Smooth muscle cell (in vitro differentiated cells): ENCODE data around the gene NPLOC4. TPM values are rescaled to one million over a fixed set of nuclear protein-coding genes. Genes with fewer than 3 reads are reported as not detected.

Experiments used
- DNase-seq: peaks from one replicate; lab custom pipeline; 2025; ENCODE audit not compliant: unreplicated experiment; lab: John Stamatoyannopoulos, UW
- H2AFZ ChIP-seq: fragments of 200-600 bp; sonication (generic); 2 replicates; pipeline ENCODE4 v1.6.0; 2016; ENCODE audit warnings: antibody characterized with exemption, low read depth, mild to moderate bottlenecking
- H3F3A ChIP-seq: fragments of 200-600 bp; sonication (generic); 2 replicates; pipeline ENCODE4 v1.6.0; 2017; ENCODE audit warnings: antibody characterized with exemption, low read depth
- H3K27ac ChIP-seq: fragments of 200-600 bp; sonication (generic); 2 replicates; pipeline ENCODE4 v1.5.1; 2016; ENCODE audit warnings: low read depth, mild to moderate bottlenecking
- H3K27me3 ChIP-seq: fragments of 200-600 bp; sonication (generic); 2 replicates; pipeline ENCODE4 v1.6.1; 2016; ENCODE audit warnings: low read depth, mild to moderate bottlenecking
- H3K36me3 ChIP-seq: fragments of 200-600 bp; sonication (generic); 2 replicates; pipeline ENCODE4 v1.5.1; 2016; ENCODE audit warnings: low read depth
- H3K4me1 ChIP-seq: fragments of 200-600 bp; sonication (generic); 2 replicates; pipeline ENCODE4 v1.5.1; 2016; ENCODE audit warnings: low read depth
- H3K4me2 ChIP-seq: fragments of 200-600 bp; sonication (generic); 2 replicates; pipeline ENCODE4 v1.6.0; 2016; ENCODE audit warnings: mild to moderate bottlenecking
- H3K4me3 ChIP-seq: fragments of 200-600 bp; sonication (generic); 2 replicates; pipeline ENCODE4 v1.5.1; 2016; ENCODE audit warnings: mild to moderate bottlenecking
- H3K79me2 ChIP-seq: fragments of 200-600 bp; sonication (generic); 2 replicates; pipeline ENCODE4 v1.6.0; 2016; ENCODE audit warnings: low read depth, mild to moderate bottlenecking
- H3K9ac ChIP-seq: fragments of 200-600 bp; sonication (generic); 2 replicates; pipeline ENCODE4 v1.6.0; 2016; ENCODE audit warnings: low read depth
- H3K9me3 ChIP-seq: fragments of 200-600 bp; sonication (generic); replicated peaks from 2 replicates; pipeline ENCODE4 v1.5.1; 2016; ENCODE audit warnings: low read depth
- H4K20me1 ChIP-seq: fragments of 200-600 bp; sonication (generic); 2 replicates; pipeline ENCODE4 v1.6.0; 2016; ENCODE audit warnings: low read depth
- whole genome bisulfite sequencing: methylation state at CpG from one replicate; pipeline ENCODE4 v1.1.7; 2016; ENCODE audit warnings: low lambda C conversion rate; 5-methylcytosine and 5-hydroxymethylcytosine counted together
- polyA plus RNA-seq: library from polyadenylated mRNA; unstranded; fragments of >200 nt; fragmentation: Nextera tagmentation; extraction: Ambion mirVana; gene quantifications from 2 replicates; pipeline ENCODE4 v1.2.1, GENCODE V29; 2016
- total RNA-seq: library from RNA; depleted of rRNA; stranded (reverse); fragments of >200 nt; gene quantifications from 2 replicates; pipeline ENCODE4 v1.2.3, GENCODE V29; 2014
- TF ChIP-seq, protein P1 (sequence below): fragments of 200-600 bp; sonication (generic); IDR thresholded peaks from 2 replicates; pipeline ENCODE4 v1.5.1; 2017; ENCODE audit warnings: borderline replicate concordance, mild to moderate bottlenecking, antibody characterized with exemption; ENCODE audit not compliant: insufficient read depth, poor library complexity, severe bottlenecking

The NPLOC4 gene
- total and polyA plus RNA-seq, 2 experiments from 2014 or later = 58.1 to 60.9 TPM

DNA sequence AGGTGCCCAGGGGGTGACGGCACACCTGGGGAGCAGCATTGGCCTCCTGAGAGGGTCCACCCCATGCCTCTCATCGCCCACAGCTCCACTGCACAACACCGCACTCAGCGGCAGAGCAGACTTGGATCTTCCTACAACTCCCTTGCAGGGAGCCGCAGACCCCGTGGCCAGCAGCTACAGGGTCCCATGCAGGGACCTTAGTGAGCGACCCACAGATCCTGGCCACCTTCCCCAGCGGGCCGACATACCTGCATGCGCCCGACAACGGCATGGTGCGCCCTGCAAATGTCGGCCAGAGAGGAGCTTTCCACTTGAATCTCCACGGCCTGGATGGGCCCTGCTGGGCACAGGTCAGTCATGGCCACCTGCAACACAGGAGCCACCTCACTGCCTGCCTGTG, 93.2 kb downstream of the NPLOC4 start:
- no peak overlapping the region for H3K4me3 ChIP-seq
- H2AFZ ChIP-seq = no peak overlapping the region
- DNase-seq = no peak
- H3K27ac ChIP-seq = no peak overlapping the region
- no peaks in the 10 kb centered on the region for H3F3A ChIP-seq
- no peak overlapping the region for H3K9ac ChIP-seq
- TF ChIP-seq, protein P1, sequence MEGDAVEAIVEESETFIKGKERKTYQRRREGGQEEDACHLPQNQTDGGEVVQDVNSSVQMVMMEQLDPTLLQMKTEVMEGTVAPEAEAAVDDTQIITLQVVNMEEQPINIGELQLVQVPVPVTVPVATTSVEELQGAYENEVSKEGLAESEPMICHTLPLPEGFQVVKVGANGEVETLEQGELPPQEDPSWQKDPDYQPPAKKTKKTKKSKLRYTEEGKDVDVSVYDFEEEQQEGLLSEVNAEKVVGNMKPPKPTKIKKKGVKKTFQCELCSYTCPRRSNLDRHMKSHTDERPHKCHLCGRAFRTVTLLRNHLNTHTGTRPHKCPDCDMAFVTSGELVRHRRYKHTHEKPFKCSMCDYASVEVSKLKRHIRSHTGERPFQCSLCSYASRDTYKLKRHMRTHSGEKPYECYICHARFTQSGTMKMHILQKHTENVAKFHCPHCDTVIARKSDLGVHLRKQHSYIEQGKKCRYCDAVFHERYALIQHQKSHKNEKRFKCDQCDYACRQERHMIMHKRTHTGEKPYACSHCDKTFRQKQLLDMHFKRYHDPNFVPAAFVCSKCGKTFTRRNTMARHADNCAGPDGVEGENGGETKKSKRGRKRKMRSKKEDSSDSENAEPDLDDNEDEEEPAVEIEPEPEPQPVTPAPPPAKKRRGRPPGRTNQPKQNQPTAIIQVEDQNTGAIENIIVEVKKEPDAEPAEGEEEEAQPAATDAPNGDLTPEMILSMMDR = no peak
- H3K4me2 ChIP-seq = no peak overlapping the region
- no peaks in the 10 kb centered on the region for H3K79me2 ChIP-seq
- WGBS = 98% methylated on average over 15 of the region's 15 CpGs
- no peaks in the 10 kb centered on the region for H3K36me3 ChIP-seq
- no peaks in the 10 kb centered on the region for H3K4me1 ChIP-seq
- H3K27me3 ChIP-seq = no peaks in the 10 kb centered on the region
- H3K9me3 ChIP-seq = no peaks in the 10 kb centered on the region
- peaks cover 1% of the 10 kb centered on the region for H4K20me1 ChIP-seq

- Histone ChIP-seq H3K4me1 (no peaks in the 10 kb centered on the region), H3K4me2 (no peak overlapping the region), H3K27me3 (no peaks in the 10 kb centered on the region), H3K4me3 (no peak overlapping the region), H3K9ac (no peak overlapping the region), H3K79me2 (no peaks in the 10 kb centered on the region), H3K27ac (no peak overlapping the region), H3K36me3 (no peaks in the 10 kb centered on the region), H2AFZ (no peak overlapping the region), H3K9me3 (no peaks in the 10 kb centered on the region), H3F3A (no peaks in the 10 kb centered on the region), H4K20me1 (peaks cover 6% of the 10 kb centered on the region)
- no peak for DNase-seq
- WGBS = 97% methylated on average over 14 of the region's 14 CpGs
- TF ChIP-seq, protein P1 = no peak
Observed at GRCh38 chr17:81543339-81543675, 93.6 kb downstream of the NPLOC4 start.

DNA sequence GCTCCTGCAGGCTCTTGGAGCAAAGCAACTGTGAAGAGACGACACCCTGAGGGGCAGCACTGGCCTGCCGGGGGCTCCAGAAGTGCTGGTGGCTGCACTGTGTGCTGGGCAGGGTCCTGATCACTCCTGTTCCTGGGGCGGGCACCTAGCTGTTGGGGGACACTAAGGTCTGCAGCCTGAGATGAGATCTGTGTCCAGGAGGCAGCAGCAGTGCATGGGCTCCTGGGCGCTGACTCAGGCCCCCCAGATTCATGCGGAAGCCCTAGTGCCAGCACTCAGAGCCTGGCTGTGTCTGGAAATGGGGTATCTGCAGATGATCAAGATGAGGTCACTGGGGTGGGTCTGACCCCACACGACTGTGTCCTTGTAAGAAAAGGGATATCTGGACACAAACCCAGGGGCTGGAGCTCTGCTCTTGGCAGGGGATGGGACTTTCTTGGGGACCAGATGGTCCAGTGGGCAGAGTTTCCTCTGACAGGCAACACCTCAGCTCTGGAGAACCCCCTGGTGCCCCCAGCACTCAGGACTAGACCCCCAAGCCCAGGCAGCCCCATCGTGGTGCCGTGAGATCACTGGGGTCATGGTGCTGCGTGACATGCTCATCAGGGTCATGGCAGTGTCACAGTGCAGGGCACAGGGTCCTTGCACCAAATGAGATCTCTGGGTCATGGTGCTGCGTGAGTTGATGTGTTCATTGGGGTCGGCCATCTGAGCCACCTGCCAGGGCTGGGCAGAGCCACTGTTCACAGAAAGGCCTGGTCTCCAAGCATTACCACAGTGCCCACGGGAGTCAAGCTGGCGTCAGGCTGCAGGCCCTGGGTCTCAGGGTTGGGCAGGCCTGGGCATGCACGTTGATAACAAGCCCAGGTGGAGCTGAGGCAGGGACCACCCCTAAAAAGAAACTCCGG, 94.2 kb downstream of the NPLOC4 start:
- no peaks in the 10 kb centered on the region for H3K79me2 ChIP-seq
- H3K4me3 ChIP-seq = no peak overlapping the region
- H3K27ac ChIP-seq = no peak overlapping the region
- H3K27me3 ChIP-seq = no peaks in the 10 kb centered on the region
- TF ChIP-seq, protein P1 = no peak
- no peaks in the 10 kb centered on the region for H3K9me3 ChIP-seq
- 93% methylated on average over 15 of the region's 15 CpGs for WGBS
- H3F3A ChIP-seq = no peaks in the 10 kb centered on the region
- H3K4me1 ChIP-seq = peaks cover under 1% of the 10 kb centered on the region
- H4K20me1 ChIP-seq = peaks cover 10% of the 10 kb centered on the region
- no peak overlapping the region for H2AFZ ChIP-seq
- DNase-seq = no peak
- H3K9ac ChIP-seq = no peak overlapping the region
- H3K36me3 ChIP-seq = no peaks in the 10 kb centered on the region
- no peak overlapping the region for H3K4me2 ChIP-seq

DNA sequence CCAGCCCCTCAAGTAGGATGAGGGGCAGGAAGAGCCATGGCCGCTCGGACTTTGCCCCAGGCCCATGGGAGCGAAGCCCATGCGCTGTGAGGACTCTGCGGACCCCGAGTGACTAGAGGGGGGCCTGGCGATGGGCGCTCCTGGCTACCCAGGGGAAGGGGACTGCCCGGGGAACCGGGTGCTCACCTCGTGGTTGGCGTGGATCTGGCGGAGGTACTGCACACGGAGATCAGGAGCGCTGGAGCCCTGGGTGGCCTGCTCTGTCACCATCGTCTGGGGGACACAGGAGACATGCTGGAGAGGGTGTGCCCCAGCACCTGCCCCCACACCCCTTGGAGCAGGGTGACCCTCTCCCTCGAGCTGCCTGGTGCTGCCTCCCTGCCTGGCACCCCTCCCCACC, 95.8 kb downstream of the NPLOC4 start:
- H3K4me3 ChIP-seq = no peak overlapping the region
- H3K27me3 ChIP-seq = peaks cover 6% of the 10 kb centered on the region
- no peak overlapping the region for H3K27ac ChIP-seq
- H3K36me3 ChIP-seq = no peaks in the 10 kb centered on the region
- H3K9ac ChIP-seq = no peak overlapping the region
- no peaks in the 10 kb centered on the region for H3K79me2 ChIP-seq
- DNase-seq = no peak
- H3F3A ChIP-seq = no peaks in the 10 kb centered on the region
- no peaks in the 10 kb centered on the region for H3K9me3 ChIP-seq
- H3K4me1 ChIP-seq = peaks cover 9% of the 10 kb centered on the region
- 90% methylated on average over 17 of the region's 17 CpGs for WGBS
- TF ChIP-seq, protein P1 = no peak
- H2AFZ ChIP-seq = no peak overlapping the region
- H4K20me1 ChIP-seq = peaks cover 10% of the 10 kb centered on the region
- no peak overlapping the region for H3K4me2 ChIP-seq
